ENCODE data around the gene NEK3. TPM values are rescaled to one million over a fixed set of nuclear protein-coding genes. Genes with fewer than 3 reads are reported as not detected.
"Not testable (repeated sequence)": the region's sequence is repeated elsewhere in the genome, so short reads cannot be mapped to it uniquely, and the experiment has no call there.

Gene NEK3
- total and polyA plus RNA-seq, 2 experiments from 2014 or later: 11.0 TPM

GRCh38 chr13:52096062-52096461 lies 63.3 kb downstream of the NEK3 start:
- Histone ChIP-seq H3K27me3 (no peaks in the 10 kb centered on the region), H3K4me1 (ENCODE audit: insufficient read depth) (no peaks in the 10 kb centered on the region), H3K9me3 (ENCODE audit: low read depth) (no peaks in the 10 kb centered on the region), H3K36me3 (replicated peaks; ENCODE audit: insufficient read depth, low read depth) (no peaks in the 10 kb centered on the region), H3K27ac (no peak overlapping the region), H3K79me2 (no peaks in the 10 kb centered on the region), H4K20me1 (ENCODE audit: insufficient read depth, poor library complexity, severe bottlenecking) (no peaks in the 10 kb centered on the region), H2AFZ (no peak overlapping the region), H3K4me2 (no peak overlapping the region), H3K9me2 (replicated peaks; ENCODE audit: insufficient read depth) (no peaks in the 10 kb centered on the region), H3K4me3 (no peak overlapping the region)
- WGBS (ENCODE audit: low lambda C conversion rate, missing lambda C conversion rate): 97% methylated on average over 2 of the region's 2 CpGs
- DNase-seq (ENCODE audit: low spot score): no peak
- TF ChIP-seq EZH2 (IDR thresholded peaks at IDR 0.05; ENCODE audit: borderline replicate concordance) (no peak), CTCF (IDR thresholded peaks at IDR 0.05; ENCODE audit: poor library complexity) (no peak), EZH2phosphoT487 (IDR thresholded peaks at IDR 0.05; ENCODE audit: low read depth, severe bottlenecking, unreplicated experiment) (no peak)

GRCh38 chr13:52092087-52092486 lies 67.3 kb downstream of the NEK3 start:
- Histone ChIP-seq H2AFZ (no peak overlapping the region), H3K27me3 (no peaks in the 10 kb centered on the region), H3K4me2 (no peak overlapping the region), H3K36me3 (replicated peaks; ENCODE audit: insufficient read depth, low read depth) (no peaks in the 10 kb centered on the region), H3K4me1 (ENCODE audit: insufficient read depth) (no peaks in the 10 kb centered on the region), H3K9me2 (replicated peaks; ENCODE audit: insufficient read depth) (no peaks in the 10 kb centered on the region), H3K4me3 (no peak overlapping the region), H3K9me3 (ENCODE audit: low read depth) (no peaks in the 10 kb centered on the region), H4K20me1 (ENCODE audit: insufficient read depth, poor library complexity, severe bottlenecking) (no peaks in the 10 kb centered on the region), H3K27ac (no peak overlapping the region), H3K79me2 (no peaks in the 10 kb centered on the region)
- no peak for TF ChIP-seq EZH2phosphoT487 (IDR thresholded peaks at IDR 0.05; ENCODE audit: low read depth, severe bottlenecking, unreplicated experiment)
- no peak for DNase-seq (ENCODE audit: low spot score)
- WGBS (ENCODE audit: low lambda C conversion rate, missing lambda C conversion rate): 89% methylated on average over 2 of the region's 2 CpGs

- no peaks in the 10 kb centered on the region for H3K79me2 ChIP-seq
- no peaks in the 10 kb centered on the region for H3K9me2 ChIP-seq (replicated peaks; ENCODE audit: insufficient read depth)
- no peak overlapping the region for H3K4me3 ChIP-seq
- WGBS (ENCODE audit: low lambda C conversion rate, missing lambda C conversion rate): 85% methylated on average over 2 of the region's 2 CpGs
- no peak for DNase-seq (ENCODE audit: low spot score)
- no peak overlapping the region for H2AFZ ChIP-seq
- no peaks in the 10 kb centered on the region for H3K9me3 ChIP-seq (ENCODE audit: low read depth)
- no peaks in the 10 kb centered on the region for H4K20me1 ChIP-seq (ENCODE audit: insufficient read depth, poor library complexity, severe bottlenecking)
- TF ChIP-seq CTCF (IDR thresholded peaks at IDR 0.05; ENCODE audit: poor library complexity) (no peak), EZH2 (IDR thresholded peaks at IDR 0.05; ENCODE audit: borderline replicate concordance) (no peak), EZH2phosphoT487 (IDR thresholded peaks at IDR 0.05; ENCODE audit: low read depth, severe bottlenecking, unreplicated experiment) (no peak)
- H3K4me2 ChIP-seq: no peak overlapping the region
- no peaks in the 10 kb centered on the region for H3K36me3 ChIP-seq (replicated peaks; ENCODE audit: insufficient read depth, low read depth)
- H3K4me1 ChIP-seq (ENCODE audit: insufficient read depth): no peaks in the 10 kb centered on the region
- no peaks in the 10 kb centered on the region for H3K27me3 ChIP-seq
- H3K27ac ChIP-seq: no peak overlapping the region
Observed at GRCh38 chr13:52091473-52091872, 67.9 kb downstream of the NEK3 start.

GRCh38 chr13:52085421-52085820 lies 74.0 kb downstream of the NEK3 start:
- Histone ChIP-seq H3K36me3 (replicated peaks; ENCODE audit: insufficient read depth, low read depth) (no peaks in the 10 kb centered on the region), H4K20me1 (ENCODE audit: insufficient read depth, poor library complexity, severe bottlenecking) (no peaks in the 10 kb centered on the region), H3K9me3 (ENCODE audit: low read depth) (no peaks in the 10 kb centered on the region), H3K27ac (no peak overlapping the region), H3K9me2 (replicated peaks; ENCODE audit: insufficient read depth) (no peaks in the 10 kb centered on the region), H3K4me1 (ENCODE audit: insufficient read depth) (no peaks in the 10 kb centered on the region), H3K27me3 (no peaks in the 10 kb centered on the region), H3K79me2 (no peaks in the 10 kb centered on the region), H3K4me2 (no peak overlapping the region), H2AFZ (no peak overlapping the region), H3K4me3 (no peak overlapping the region)
- peak; percentile 48 for DNase-seq (ENCODE audit: low spot score)
- WGBS (ENCODE audit: low lambda C conversion rate, missing lambda C conversion rate): 97% methylated on average over 2 of the region's 2 CpGs
- no peak for TF ChIP-seq EZH2 (IDR thresholded peaks at IDR 0.05; ENCODE audit: borderline replicate concordance)
- TF ChIP-seq EZH2phosphoT487 (IDR thresholded peaks at IDR 0.05; ENCODE audit: low read depth, severe bottlenecking, unreplicated experiment): no peak
- TF ChIP-seq CTCF (IDR thresholded peaks at IDR 0.05; ENCODE audit: poor library complexity): no peak

- H3K4me2 ChIP-seq; H3K4me3 ChIP-seq; H3K4me1 ChIP-seq (ENCODE audit: insufficient read depth); DNase-seq (ENCODE audit: low spot score); H2AFZ ChIP-seq; H3K27ac ChIP-seq; H3K9me3 ChIP-seq (ENCODE audit: low read depth); H3K36me3 ChIP-seq (replicated peaks; ENCODE audit: insufficient read depth, low read depth); H4K20me1 ChIP-seq (ENCODE audit: insufficient read depth, poor library complexity, severe bottlenecking); H3K9me2 ChIP-seq (replicated peaks; ENCODE audit: insufficient read depth); H3K27me3 ChIP-seq; H3K79me2 ChIP-seq: not testable (repeated sequence)
- 94% methylated on average over 3 of the region's 3 CpGs for WGBS (ENCODE audit: low lambda C conversion rate, missing lambda C conversion rate)
Observed at GRCh38 chr13:52084981-52085380, 74.4 kb downstream of the NEK3 start.
